GM19193 (cell line): Measurements from ENCODE around the gene UBE2I.

ENCODE experiments used
- POLR2A ChIP-seq: IDR thresholded peaks from 4 replicates; pipeline ENCODE4 v1.6.1; 2011; ENCODE audit not compliant: insufficient read depth, insufficient read length; ENCODE audit errors: extremely low read depth

Gene UBE2I

DNA sequence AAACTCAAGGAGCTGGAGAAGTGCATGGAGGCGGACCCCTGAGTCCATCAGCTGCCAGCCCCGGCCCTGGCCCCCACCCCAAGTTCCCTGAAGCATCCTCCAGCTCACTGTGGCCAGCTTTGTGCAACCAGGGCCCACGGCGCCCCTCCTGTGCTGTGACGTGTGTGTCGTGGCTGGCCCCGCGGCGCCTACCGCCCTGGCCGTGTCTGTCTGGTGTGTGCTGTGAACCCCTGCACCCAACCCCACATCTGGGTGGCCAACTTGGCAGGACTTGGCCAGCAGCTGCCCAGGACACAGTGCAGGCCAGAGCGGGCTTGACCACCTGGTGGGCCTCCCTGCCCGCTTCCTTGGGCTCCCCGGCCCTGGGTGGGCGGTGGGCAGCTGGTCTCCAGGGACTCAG is 39.0 kb downstream of the UBE2I start:
- no peak for TF ChIP-seq POLR2A

DNA sequence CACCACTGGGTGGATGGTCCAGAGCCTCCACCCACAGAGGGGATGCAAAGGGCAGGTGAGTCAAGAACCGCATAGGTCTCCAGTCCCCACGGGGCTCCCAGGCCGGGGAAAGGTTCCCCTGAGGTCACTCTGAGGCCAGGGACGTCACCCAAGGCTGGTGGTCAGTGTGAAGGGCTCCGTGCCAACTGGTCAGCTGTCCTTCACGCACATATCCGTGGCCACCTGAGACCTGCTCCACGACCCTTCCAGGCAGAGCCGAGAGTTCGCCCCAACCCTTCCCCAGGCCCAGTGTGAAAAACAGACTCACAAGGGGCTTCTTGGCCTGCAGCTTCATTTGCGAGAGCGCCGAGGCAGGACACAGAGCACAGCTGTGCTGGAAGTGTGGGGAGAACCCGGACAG is 39.5 kb downstream of the UBE2I start:
- TF ChIP-seq POLR2A, result no peak

DNA sequence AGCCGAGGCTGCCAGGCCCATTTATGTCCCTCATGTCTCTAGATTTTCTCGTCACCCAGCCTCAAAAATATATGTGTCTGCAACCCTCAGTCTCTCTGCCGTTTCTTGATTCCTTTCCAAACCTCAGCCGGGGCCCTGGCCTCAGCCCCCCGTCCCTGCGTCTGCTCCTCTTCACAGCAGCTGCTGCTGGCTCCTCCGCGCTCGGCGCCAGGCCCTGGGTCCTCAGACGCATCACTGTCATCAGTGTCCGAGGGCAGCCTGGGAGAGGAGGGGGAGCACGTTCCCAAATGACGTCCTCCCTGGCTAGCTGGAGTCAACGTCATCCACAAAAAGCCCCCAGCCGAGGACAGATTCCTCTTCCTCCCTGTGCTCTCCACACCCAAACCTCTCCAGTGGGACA is 39.9 kb downstream of the UBE2I start:
- no peak for TF ChIP-seq POLR2A

DNA sequence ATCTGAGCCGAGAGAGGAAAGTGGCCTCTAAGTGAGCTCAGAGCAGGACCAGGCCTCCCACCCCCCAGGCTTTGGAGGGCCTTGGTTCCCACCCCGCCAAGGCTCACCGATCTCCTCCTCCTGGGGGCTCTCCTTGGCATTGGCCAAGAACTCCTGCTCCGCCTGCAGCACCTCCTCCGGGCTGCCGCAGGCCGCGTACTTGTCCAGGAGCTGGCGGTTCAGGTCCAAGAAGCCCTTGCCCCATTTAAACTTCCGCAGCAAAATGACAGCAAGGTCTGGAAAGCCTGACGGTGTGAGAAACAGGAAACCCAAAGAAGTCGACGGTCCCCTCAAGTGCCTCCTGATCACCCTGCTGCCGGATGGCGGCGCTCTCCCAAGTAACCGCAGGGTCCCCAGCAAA is 40.5 kb downstream of the UBE2I start:
- no peak for TF ChIP-seq POLR2A

DNA sequence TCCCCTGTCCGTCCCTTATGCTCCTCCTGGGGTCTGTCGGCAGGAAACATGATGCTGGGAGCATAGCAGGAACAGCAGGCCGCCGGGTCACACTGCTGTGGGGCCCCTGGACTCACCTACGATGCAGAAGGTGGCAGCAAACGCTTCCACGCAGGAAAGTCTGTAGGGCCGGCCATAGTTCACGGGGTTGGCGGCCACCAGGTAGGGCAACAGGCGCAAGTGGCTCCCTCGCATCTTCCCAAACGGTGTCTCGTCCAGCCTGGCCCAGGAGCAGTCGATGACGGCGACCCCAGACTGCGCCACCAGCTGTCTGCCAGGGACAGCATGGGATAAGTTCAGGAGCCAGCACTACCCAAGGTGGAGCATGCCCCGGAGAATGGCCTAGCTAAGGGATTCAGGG is 41.3 kb downstream of the UBE2I start:
- TF ChIP-seq POLR2A, result no peak

DNA sequence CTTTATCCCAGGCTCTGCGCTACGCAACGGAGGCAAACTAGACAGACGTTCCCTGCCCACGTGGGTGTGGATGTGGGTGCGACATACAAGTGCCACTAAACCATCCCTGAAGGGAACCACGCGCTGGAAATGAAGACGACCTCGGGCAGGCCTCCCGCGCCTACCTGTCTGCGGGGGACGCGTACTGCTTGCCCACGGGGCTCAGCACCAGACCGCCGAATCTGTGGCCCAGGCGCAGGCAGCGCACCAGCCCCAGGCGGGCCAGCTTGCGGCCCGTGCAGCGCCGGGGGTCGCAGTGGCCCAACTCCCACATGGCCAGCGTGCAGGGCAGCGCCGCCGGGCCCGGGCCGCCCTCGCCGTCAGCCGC is 41.8 kb downstream of the UBE2I start:
- TF ChIP-seq POLR2A, result no peak

DNA sequence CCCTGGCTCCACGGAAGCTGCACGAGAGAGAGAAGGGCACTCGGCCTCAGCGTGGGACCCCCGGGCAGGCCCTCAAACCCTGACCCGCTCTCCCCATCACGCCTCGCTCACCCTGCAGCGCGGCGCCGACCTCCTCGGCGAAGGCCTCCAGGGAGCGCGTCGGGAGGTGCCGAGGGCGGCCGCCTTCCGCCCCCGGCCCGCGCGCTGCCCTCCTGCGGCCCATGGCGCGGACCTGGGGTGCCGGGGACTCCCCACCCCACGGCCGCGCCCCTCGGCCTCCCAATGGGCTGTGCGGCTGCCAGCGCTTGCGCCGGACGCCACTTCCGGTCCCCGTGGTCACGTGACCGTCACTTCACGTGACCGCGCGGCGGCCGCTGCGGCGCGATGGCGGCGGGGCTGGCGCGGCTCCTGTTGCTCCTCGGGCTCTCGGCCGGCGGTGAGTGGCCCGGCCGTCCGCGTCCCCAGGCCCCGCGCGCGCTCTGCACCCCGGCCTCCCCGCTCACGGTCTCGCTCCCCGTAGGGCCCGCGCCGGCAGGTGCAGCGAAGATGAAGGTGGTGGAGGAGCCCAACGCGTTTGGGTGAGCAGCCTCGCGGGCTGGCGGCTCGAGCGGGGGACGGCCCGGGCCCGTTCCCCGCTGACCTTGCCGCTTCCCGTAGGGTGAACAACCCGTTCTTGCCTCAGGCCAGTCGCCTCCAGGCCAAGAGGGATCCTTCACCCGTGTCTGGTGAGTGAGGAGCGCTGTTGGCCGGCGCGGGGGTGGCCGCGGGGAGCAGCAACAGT is 42.3 kb downstream of the UBE2I start, which contains the start of the genes GNPTG and TSR3:
Gene GNPTG (plus strand): TSS at position 350 of the 781 bp plus-strand sequence. CDS start 35 bp downstream, at position 385.
Gene TSR3 (minus strand): TSS at position 297 of the 781 bp plus-strand sequence. CDS start 74 bp downstream, at position 223.
- peak; percentile 85 for TF ChIP-seq POLR2A

DNA sequence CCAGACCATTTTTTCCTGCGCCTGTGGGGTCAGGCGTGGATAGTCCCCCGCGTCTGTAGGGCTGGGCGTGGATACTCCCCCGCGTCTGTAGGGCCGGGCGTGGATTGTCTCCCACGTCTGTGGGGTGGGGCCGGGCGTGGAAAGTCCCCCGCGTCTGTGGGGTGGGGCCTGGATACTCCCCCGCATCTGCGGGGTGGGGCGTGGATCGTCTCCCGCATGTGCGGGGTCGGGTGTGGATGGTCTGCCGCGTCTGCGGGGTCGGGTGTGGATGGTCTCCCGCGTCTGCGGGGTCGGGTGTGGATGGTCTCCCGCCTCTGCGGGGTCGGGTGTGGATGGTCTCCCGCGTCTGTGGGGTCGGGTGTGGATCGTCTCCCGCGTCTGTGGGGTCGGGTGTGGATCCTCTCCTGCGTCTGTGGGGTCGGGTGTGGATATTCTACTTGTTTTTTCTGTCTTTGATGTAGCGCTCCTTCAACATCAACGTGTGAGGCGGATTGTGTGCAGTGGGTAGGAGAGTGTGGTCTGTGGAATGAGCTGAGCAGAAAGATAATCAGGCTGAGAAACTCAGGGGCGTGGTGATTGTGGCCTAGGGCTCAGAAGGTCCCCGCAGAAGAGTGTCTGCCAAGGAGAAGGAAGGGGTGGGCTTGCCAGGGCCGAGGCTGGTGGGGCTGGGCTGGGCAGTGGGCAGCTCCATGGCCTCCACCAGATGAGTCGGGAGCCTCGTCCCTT is 45.5 kb downstream of the UBE2I start:
- no peak for TF ChIP-seq POLR2A

DNA sequence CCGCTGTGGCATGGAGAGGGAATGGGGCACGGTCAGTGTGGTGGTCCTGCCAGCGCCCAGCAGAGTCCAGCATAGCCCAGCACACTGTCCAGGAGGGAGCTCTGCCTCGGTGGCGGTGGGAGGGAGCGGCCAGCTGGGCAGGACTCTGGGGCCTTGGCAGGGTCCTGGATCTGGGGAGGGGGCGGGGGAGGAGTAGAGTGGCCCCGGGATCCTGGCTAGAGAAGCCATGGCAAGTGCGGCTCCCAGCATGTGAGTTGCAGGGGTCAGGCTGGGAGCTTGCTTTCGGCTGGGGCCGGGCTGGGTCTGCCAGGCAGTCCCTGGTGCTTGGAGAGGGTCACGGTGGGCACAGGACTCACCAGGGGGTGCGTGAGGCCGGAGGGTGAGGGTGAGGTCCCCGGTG is 46.2 kb downstream of the UBE2I start:
- TF ChIP-seq POLR2A, result no peak

DNA sequence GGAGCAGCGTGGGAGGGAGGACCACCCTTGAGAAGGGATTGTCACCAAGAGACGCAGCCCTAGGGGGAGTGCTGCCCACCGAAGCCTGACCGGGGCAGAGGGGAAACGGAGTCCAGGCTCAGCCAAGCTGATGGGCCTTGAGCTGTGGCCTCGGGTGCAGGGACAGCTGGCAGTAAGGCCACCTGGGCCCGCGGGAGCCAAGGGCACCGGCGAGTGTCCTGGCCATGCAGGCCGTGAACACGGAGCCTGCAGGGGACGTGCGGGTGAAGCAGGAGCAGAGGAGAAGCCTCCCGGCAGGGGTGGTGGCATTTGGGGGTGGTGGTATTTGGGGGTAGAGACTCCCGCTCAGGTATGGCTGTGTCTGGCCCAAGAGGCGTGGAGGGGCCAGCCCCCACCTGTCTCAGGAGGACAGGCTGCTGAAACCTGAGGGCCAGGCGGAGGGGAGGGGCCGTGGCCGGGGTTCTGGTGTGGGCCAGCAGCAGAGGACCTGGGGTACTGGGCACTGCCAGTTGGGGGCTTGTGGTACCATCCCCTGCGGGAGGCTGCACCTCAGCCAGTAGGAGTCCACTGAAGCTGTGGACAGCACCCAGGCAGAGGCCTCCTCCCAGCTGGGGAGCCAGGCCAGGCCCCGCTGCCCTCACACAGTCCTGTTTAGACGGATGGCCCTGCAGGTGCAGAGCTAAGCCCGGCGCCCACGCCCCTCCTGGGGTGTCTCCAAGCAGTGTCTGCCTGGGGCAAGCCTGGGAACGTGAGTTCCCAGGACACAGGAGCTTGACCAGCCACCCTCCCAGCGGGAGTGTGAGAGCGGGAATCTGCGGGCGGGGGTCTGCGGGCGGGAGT is 46.8 kb downstream of the UBE2I start:
- no peak for TF ChIP-seq POLR2A

DNA sequence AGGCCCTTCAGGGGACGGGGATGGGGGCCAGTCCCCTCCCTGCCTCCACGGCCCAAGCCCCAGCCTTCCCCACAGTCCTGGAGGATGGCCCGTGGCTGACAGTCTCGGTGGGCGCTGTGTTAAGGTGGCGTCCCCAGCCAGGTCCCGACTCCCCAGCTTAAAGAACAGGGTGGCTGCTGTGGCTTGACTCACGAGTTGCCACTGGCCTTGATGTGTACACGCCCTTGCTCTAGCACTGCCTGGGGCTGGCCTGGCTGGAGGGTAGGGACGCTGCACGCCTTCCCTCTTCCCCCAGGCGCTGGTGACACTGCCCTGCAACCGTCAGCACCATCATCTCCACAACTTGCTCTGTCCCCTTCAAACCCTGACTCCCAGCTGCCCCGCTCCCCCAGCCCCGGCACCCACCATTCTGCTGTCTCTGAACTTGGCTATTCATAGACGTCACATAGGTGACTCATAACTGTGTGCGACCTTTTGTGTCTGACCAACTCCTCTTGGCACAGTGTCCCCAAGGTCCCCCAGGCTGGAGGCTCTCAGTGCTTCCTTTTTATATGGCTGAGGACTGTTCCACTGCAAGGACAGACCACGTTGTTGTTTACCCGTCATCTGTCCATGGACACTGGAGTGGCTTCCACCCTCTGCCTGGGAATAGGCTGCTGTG is 48.6 kb downstream of the UBE2I start:
- TF ChIP-seq POLR2A, result no peak

DNA sequence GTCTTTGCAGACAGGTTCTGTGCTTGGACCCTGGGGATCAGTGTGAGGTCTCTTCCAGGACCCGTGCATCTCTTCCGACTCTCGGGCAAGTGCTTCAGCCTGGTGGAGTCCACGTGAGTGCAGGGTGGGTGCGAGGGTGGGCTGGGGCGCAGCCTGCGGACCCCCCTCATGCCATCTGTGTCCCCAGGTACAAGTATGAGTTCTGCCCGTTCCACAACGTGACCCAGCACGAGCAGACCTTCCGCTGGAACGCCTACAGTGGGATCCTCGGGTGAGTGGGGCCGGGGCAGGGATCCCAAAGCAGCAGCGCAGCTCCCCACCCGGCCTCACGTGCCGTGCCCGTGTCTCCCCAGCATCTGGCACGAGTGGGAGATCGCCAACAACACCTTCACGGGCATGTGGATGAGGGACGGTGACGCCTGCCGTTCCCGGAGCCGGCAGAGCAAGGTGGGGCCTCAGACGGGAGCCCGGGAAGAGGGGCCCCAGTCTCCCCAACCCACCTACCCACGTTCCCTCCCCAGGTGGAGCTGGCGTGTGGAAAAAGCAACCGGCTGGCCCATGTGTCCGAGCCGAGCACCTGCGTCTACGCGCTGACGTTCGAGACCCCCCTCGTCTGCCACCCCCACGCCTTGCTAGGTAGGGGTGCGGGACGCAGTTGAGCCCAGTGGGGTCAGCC is 52.4 kb downstream of the UBE2I start:
- no peak for TF ChIP-seq POLR2A

DNA sequence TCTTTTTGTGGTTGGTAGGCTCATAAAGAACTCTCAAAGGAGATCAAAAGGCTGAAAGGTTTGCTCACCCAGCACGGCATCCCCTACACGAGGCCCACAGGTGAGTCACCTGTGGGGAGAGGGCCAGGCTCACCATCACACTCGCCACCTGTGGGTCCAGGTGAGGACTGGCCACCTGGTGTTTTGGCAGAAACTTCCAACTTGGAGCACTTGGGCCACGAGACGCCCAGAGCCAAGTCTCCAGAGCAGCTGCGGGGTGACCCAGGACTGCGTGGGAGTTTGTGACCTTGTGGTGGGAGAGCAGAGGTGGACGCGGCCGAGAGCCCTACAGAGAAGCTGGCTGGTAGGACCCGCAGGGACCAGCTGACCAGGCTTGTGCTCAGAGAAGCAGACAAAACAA is 53.4 kb downstream of the UBE2I start:
- TF ChIP-seq POLR2A, result no peak

DNA sequence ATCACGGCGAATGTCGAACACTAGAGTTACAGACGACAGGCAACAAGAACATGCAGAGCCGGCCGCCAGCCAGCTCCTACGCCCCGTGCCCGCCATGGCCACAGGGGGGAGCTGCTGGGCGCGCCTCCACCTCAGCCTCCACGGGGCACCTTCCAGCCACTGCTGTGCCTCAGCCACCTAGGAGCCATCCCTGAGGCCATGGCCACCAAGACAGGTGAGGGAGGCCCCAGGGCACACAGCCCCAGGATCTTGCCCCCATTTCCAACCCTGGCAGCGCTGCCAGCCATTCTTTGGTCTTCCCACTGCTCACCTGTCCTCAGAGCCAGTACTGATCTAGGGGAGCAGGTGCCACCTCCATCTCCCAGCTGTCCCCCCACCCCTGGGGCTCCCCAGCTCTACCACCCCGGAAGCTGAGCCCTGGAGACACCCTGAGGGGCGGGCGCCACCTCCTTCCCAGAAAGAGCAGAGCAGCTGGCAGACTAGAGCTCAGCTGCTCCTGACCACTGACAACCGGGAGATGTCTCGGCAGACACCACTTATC is 54.1 kb downstream of the UBE2I start:
- no peak for TF ChIP-seq POLR2A
